Tibial nerve (tissue), 4 donors: ENCODE results near the gene PROM1. TPM values are rescaled to one million over a fixed set of nuclear protein-coding genes. Genes with fewer than 3 reads are reported as not detected.

Source experiments
- DNase-seq, 2 donors: peaks; one replicate each; pipeline ENCODE4 v3.0.0-alpha.2; 2019; ENCODE audit warnings: low spot score in 2 of 2
- H3K27ac ChIP-seq, 4 donors: fragments of 200-600 bp; sonication (generic) in 3 of 4; one replicate each; pipeline ENCODE4 v1.5.1; 2017 to 2019; ENCODE audit warnings: mild to moderate bottlenecking in 1 of 4
- H3K27me3 ChIP-seq, 2 donors: fragments of 200-600 bp; sonication (generic) in 1 of 2; one replicate each; pipeline versions ENCODE4 v1.5.1 to v1.6.0; 2017 to 2019
- H3K36me3 ChIP-seq, 3 donors: fragments of 200-600 bp; sonication (generic); one replicate each; pipeline ENCODE4 v1.5.1; 2018 to 2019
- H3K4me1 ChIP-seq, 4 donors: fragments of 200-600 bp; sonication (generic) in 3 of 4; one replicate each; pipeline ENCODE4 v1.5.1; 2017 to 2019
- H3K4me3 ChIP-seq, 4 donors: fragments of 200-600 bp; sonication (generic) in 3 of 4; one replicate each; pipeline ENCODE4 v1.5.1; 2017 to 2019; ENCODE audit warnings: mild to moderate bottlenecking in 1 of 4, moderate library complexity in 1 of 4
- H3K9me3 ChIP-seq, 4 donors: fragments of 200-600 bp; sonication (generic) in 3 of 4; one replicate each; pipeline ENCODE4 v1.5.1; 2017 to 2019
- CTCF ChIP-seq, 5 experiments: fragments of 200-600 bp in 3 of 5; fragments of 450-650 bp in 2 of 5; sonication (generic) in 3 of 5; IDR thresholded peaks; one replicate each; pipeline ENCODE4 v1.5.1; 2016 to 2019; ENCODE audit warnings: antibody characterized with exemption in 5 of 5, mild to moderate bottlenecking in 3 of 5, moderate library complexity in 2 of 5
- EP300 ChIP-seq, 2 donors: sonication (generic); formaldehyde crosslinking; IDR thresholded peaks; one replicate each; pipeline ENCODE4 v1.6.1; 2017; ENCODE audit warnings: antibody characterized with exemption in 2 of 2, mild to moderate bottlenecking in 1 of 2
- POLR2A ChIP-seq, 2 donors: fragments of 450-650 bp; IDR thresholded peaks; one replicate each; pipeline ENCODE4 v1.6.1; 2017; ENCODE audit warnings: antibody characterized with exemption in 2 of 2, mild to moderate bottlenecking in 2 of 2, moderate library complexity in 2 of 2
- WGBS, 2 donors: methylation state at CpG; one replicate each; pipeline ENCODE4 v1.1.5; 2018; 5-methylcytosine and 5-hydroxymethylcytosine counted together
- total RNA-seq, 4 donors: library from RNA; depleted of rRNA; stranded (reverse); fragments of >200 nt; gene quantifications; one replicate each; pipeline ENCODE4 v1.1.0, GENCODE V29; 2016

Gene PROM1
- total RNA-seq, 4 donors from 2014 or later = not detected

- Histone ChIP-seq H3K4me3 (no peak overlapping the region), H3K36me3 (no peaks in the 10 kb centered on the region), H3K27ac (no peak overlapping the region), H3K9me3 (no peaks in the 10 kb centered on the region), H3K4me1 (no peaks in the 10 kb centered on the region), H3K27me3 (no peaks in the 10 kb centered on the region)
- DNase-seq = no peak
- TF ChIP-seq POLR2A (IDR thresholded peaks at IDR 0.05) (no peak), EP300 (IDR thresholded peaks at IDR 0.05) (no peak), CTCF (IDR thresholded peaks at IDR 0.05) (no peak)
- whole genome bisulfite sequencing, 2 donors = 65 to 68% methylated on average over 6 of the region's 6 CpGs
These were observed 94.4 kb downstream of the PROM1 start for GRCh38 chr4:15989424-15989823.

DNA sequence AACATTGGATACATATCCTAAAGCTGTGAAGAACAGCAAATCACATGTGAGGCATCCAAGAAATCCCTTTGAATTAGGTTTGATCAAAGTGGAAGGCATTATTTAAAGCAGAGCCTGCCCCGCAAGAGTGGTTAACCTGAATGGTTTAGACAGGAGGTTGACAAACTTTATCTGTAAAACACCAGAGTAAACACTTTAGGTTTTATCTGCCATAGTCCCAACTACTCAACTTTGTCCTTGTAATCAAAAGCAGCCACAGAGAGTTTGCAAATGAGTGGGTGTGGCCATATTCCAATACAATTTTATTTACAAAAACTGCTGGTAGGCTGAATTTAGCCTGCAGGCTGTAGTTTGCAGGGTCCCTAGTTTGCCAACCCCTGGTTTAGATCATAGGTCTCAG lies 95.6 kb downstream of the PROM1 start:
- Histone ChIP-seq H3K27me3 (no peaks in the 10 kb centered on the region), H3K36me3 (no peaks in the 10 kb centered on the region), H3K4me3 (no peak overlapping the region), H3K9me3 (no peaks in the 10 kb centered on the region), H3K4me1 (no peaks in the 10 kb centered on the region), H3K27ac (no peak overlapping the region)
- no peak for DNase-seq
- TF ChIP-seq POLR2A (IDR thresholded peaks at IDR 0.05) (no peak), EP300 (IDR thresholded peaks at IDR 0.05) (no peak), CTCF (IDR thresholded peaks at IDR 0.05) (no peak)
- 90 to 92% methylated on average over 1 of the region's 1 CpG for WGBS, 2 donors

DNA sequence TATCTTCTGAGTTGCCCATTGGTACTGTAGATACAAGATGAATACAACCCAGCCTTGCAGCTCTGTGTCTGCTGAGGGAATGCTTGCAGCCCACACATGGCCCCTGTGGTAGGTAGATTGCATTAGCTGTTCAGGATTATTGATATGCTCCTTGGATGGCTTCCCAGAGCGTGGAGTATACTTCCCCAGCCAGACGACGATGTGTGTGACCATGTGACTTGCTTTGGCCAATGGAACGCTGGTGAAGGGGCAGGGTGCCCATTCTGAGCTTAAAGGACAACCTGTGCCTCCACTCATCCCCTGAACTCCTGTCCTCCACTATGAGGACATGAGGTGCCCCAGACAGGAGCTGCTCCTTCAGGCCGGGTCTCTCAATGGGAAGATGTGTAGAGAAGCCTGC lies 96.9 kb downstream of the PROM1 start:
- H3K9me3 ChIP-seq = no peaks in the 10 kb centered on the region
- no peaks in the 10 kb centered on the region for H3K27me3 ChIP-seq
- 64 to 93% methylated on average over 3 to 5 of the region's 5 CpGs for WGBS, 2 donors
- H3K4me1 ChIP-seq = no peaks in the 10 kb centered on the region
- no peak overlapping the region for H3K4me3 ChIP-seq
- H3K36me3 ChIP-seq = no peaks in the 10 kb centered on the region
- TF ChIP-seq CTCF (IDR thresholded peaks at IDR 0.05) (no peak), POLR2A (IDR thresholded peaks at IDR 0.05) (no peak), EP300 (IDR thresholded peaks at IDR 0.05) (no peak)
- DNase-seq = no peak
- no peak overlapping the region for H3K27ac ChIP-seq

- Histone ChIP-seq H3K4me1 (no peaks in the 10 kb centered on the region), H3K27ac (peak overlapping the region in 1 of 4 donors; percentile 40), H3K9me3 (no peaks in the 10 kb centered on the region), H3K4me3 (no peak overlapping the region), H3K36me3 (no peaks in the 10 kb centered on the region), H3K27me3 (no peaks in the 10 kb centered on the region)
- 87 to 92% methylated on average over 2 of the region's 2 CpGs for WGBS, 2 donors
- DNase-seq = no peak
- no peak for TF ChIP-seq CTCF (IDR thresholded peaks at IDR 0.05)
These were observed 100.2 kb downstream of the PROM1 start for GRCh38 chr4:15983610-15984009.

GRCh38 chr4:15982842-15983524 lies 100.8 kb downstream of the PROM1 start:
- TF ChIP-seq CTCF (IDR thresholded peaks at IDR 0.05) = no peak
- no peak for TF ChIP-seq EP300 (IDR thresholded peaks at IDR 0.05)
- no peak for TF ChIP-seq POLR2A (IDR thresholded peaks at IDR 0.05)
- WGBS, 2 donors = 73 to 75% methylated on average over 8 of the region's 8 CpGs
- no peak for DNase-seq
- Histone ChIP-seq H3K27me3 (no peaks in the 10 kb centered on the region), H3K4me3 (no peak overlapping the region), H3K36me3 (no peaks in the 10 kb centered on the region), H3K9me3 (no peaks in the 10 kb centered on the region), H3K4me1 (no peaks in the 10 kb centered on the region), H3K27ac (peak overlapping the region in 1 of 4 donors; percentile 40)
